ENCODE measurements around the gene SORCS2.

DNA sequence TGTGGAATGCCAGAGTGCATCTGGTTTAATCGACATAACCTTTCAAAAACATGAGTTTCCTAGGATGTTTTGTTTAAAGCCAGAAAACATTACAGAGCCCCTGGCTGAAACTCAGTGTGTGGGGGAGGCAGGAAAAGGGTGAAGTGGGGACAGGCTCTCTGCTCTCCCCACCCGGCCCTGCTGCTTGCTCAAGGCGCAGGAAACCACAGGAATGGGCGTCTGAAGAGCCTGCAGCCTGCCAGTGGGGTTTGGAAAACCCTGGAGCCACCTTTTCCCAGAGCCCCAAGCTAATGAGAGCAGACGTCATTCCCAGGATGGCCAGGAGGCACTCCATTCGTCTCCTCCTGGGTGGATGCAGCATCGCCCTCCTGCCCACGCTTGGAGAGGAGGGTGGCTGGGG lies 506.7 kb downstream of the SORCS2 start:
- no peak for TF ChIP-seq CTCF (IDR thresholded peaks at IDR 0.05)
- no peak for TF ChIP-seq POLR2AphosphoS5 (IDR thresholded peaks at IDR 0.05)

Data from breast epithelium (tissue), 3 donors.